ENCODE measurements around the gene GNPTAB.

DNA sequence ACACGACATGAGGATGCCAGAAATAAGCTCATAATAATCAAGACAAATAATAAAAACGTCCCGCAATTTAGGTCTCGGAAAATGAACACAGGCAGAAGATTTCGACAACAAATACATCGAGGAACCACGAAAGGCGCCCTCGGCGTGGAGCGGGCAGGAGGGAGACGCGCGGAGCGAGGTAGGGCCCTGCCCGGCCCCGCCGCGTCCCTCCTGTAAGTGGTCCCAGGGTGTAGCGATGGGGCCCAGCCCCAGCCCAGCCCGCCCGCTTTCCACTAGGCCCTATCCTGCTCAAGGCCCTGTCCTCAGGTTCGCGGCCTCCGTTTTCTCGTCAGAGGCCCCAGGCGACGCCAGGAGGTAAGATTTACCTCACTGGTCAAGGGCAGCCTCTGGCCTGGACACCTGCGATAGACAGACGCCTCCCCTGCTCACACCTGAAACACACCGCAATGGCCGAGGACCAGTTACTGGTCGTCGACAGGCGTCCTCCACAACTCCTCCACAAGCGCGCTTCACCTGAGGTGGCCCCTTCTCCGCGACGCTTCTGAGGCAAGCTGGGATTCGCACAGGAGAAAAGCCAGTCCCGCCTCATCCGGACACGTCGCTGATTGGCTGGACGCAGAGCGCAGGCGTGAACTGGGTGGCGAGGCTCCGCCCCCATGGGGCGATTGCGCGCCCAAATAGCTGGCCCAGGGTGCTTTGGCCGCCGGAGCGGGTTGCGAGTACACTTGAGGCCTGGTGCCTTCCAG lies 91.7 kb downstream of the GNPTAB start, which contains the start of gene SYCP3:
- no peak for TF ChIP-seq EZH2 (IDR thresholded peaks at IDR 0.05; ENCODE audit: insufficient read depth, low read length)
- TF ChIP-seq, protein P1, sequence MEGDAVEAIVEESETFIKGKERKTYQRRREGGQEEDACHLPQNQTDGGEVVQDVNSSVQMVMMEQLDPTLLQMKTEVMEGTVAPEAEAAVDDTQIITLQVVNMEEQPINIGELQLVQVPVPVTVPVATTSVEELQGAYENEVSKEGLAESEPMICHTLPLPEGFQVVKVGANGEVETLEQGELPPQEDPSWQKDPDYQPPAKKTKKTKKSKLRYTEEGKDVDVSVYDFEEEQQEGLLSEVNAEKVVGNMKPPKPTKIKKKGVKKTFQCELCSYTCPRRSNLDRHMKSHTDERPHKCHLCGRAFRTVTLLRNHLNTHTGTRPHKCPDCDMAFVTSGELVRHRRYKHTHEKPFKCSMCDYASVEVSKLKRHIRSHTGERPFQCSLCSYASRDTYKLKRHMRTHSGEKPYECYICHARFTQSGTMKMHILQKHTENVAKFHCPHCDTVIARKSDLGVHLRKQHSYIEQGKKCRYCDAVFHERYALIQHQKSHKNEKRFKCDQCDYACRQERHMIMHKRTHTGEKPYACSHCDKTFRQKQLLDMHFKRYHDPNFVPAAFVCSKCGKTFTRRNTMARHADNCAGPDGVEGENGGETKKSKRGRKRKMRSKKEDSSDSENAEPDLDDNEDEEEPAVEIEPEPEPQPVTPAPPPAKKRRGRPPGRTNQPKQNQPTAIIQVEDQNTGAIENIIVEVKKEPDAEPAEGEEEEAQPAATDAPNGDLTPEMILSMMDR (IDR thresholded peaks at IDR 0.05; ENCODE audit: insufficient read depth, low read depth, low read length) = no peak

Data from astrocyte (in vitro differentiated cells and primary cell).